ENCODE results near the gene PXMP4. TPM values are rescaled to one million over a fixed set of nuclear protein-coding genes. Genes with fewer than 3 reads are reported as not detected.

Gene PXMP4
- total and polyA plus RNA-seq, 9 of the 15 experiments (the other 6 are each of a cell fraction or from before 2014, with no cell fraction given) = 4.8 to 29.1 (median 6.8) TPM

GRCh38 chr20:33666293-33667244 lies 53.5 kb downstream of the PXMP4 start, which contains the start of gene ACTL10 (continued):
- TF ChIP-seq CUX1 (CRISPR knock-in tag; IDR thresholded peaks at IDR 0.05) (no peak), ZNF551 (CRISPR knock-in tag; IDR thresholded peaks at IDR 0.05) (no peak), CTCF (IDR thresholded peaks at IDR 0.05 in 2 of 3, conservative IDR thresholded peaks at IDR 0.05 in 1 of 3; ENCODE audit: insufficient read depth in 2 of 3, low read depth in 1 of 3, low read length in 3 of 3) (peak; percentile 56 to 67 (median 61); a peak in 5 of 6 replicates), MAFK (IDR thresholded peaks at IDR 0.05; ENCODE audit: low read length) (no peak), RAD21 (CRISPR knock-in tag; conservative IDR thresholded peaks at IDR 0.05 in 1 of 2, IDR thresholded peaks at IDR 0.05 in 1 of 2) (peak; percentile 48 to 56), ATF4 (CRISPR knock-in tag; IDR thresholded peaks at IDR 0.05) (no peak), ZNF449 (CRISPR knock-in tag; IDR thresholded peaks at IDR 0.05) (no peak), MXI1 (IDR thresholded peaks at IDR 0.05; ENCODE audit: low read depth, low read length) (no peak), POLR2AphosphoS2 (IDR thresholded peaks at IDR 0.05; ENCODE audit: low read length) (peak; percentile 81; the same call in 1 of the 2 replicates), E2F8 (IDR thresholded peaks at IDR 0.05; ENCODE audit: low read depth, partially characterized antibody) (peak; percentile 54), SMC3 (conservative IDR thresholded peaks at IDR 0.05; ENCODE audit: insufficient read depth, low read depth, low read length) (peak; percentile 32; the same call in 1 of the 2 replicates), ZNF507 (tag; conservative IDR thresholded peaks at IDR 0.05) (no peak), BRD9 (IDR thresholded peaks at IDR 0.05; ENCODE audit: low read depth, partially characterized antibody) (no peak)
